Thoracic aorta (tissue), 2 donors: Measurements from ENCODE around the gene NCK1. TPM values are rescaled to one million over a fixed set of nuclear protein-coding genes. Genes with fewer than 3 reads are reported as not detected.
"Not testable (repeated sequence)": the region's sequence is repeated elsewhere in the genome, so short reads cannot be mapped to it uniquely, and the experiment has no call there.

Experiments
- ATAC-seq: fragments of 150-250 bp; one replicate; pipeline ENCODE4 v1.8.0; 2017; ENCODE audit warnings: low read depth; ENCODE audit not compliant: insufficient number of reproducible peaks, low FRiP score
- DNase-seq: peaks from one replicate; pipeline ENCODE4 v3.0.0-alpha.2; 2020; ENCODE audit warnings: low spot score
- H3K27ac ChIP-seq, 2 donors: fragments of 200-600 bp; sonication (generic); 1 replicate in 1 of 2; 2 replicates in 1 of 2; pipeline ENCODE4 v1.5.1; 2016; ENCODE audit warnings: mild to moderate bottlenecking in 2 of 2, moderate library complexity in 2 of 2
- H3K27me3 ChIP-seq: fragments of 200-600 bp; sonication (generic); replicated peaks from 2 replicates; pipeline ENCODE4 v1.6.0; 2016; ENCODE audit warnings: mild to moderate bottlenecking; ENCODE audit not compliant: insufficient read depth
- H3K36me3 ChIP-seq: fragments of 200-600 bp; sonication (generic); one replicate; pipeline ENCODE4 v1.5.1; 2016
- H3K4me1 ChIP-seq, 2 donors: fragments of 200-600 bp; sonication (generic); 1 replicate in 1 of 2; 2 replicates in 1 of 2; pipeline versions ENCODE4 v1.5.1 to v1.6.0; 2016; ENCODE audit warnings: low read depth in 2 of 2, mild to moderate bottlenecking in 1 of 2; ENCODE audit not compliant: control insufficient read depth in 1 of 2
- H3K4me3 ChIP-seq: fragments of 200-600 bp; sonication (generic); 2 replicates; pipeline ENCODE4 v1.5.1; 2016; ENCODE audit warnings: mild to moderate bottlenecking
- H3K9me3 ChIP-seq: fragments of 200-600 bp; sonication (generic); 2 replicates; pipeline ENCODE4 v1.5.1; 2016
- total RNA-seq, 2 donors: library from RNA; depleted of rRNA; stranded (reverse); fragments of >200 nt; gene quantifications; one replicate each; pipeline versions ENCODE4 v1.1.0 to v1.2.3, GENCODE V29; 2016
- TF ChIP-seq, protein P1 (sequence below): fragments of 200-600 bp; sonication (generic); IDR thresholded peaks from one replicate; pipeline ENCODE4 v1.5.1; 2019; ENCODE audit warnings: antibody characterized with exemption

NCK1 gene
- total RNA-seq, 2 donors from 2014 or later, result 31.5 to 41.5 TPM

- TF ChIP-seq, protein P1, sequence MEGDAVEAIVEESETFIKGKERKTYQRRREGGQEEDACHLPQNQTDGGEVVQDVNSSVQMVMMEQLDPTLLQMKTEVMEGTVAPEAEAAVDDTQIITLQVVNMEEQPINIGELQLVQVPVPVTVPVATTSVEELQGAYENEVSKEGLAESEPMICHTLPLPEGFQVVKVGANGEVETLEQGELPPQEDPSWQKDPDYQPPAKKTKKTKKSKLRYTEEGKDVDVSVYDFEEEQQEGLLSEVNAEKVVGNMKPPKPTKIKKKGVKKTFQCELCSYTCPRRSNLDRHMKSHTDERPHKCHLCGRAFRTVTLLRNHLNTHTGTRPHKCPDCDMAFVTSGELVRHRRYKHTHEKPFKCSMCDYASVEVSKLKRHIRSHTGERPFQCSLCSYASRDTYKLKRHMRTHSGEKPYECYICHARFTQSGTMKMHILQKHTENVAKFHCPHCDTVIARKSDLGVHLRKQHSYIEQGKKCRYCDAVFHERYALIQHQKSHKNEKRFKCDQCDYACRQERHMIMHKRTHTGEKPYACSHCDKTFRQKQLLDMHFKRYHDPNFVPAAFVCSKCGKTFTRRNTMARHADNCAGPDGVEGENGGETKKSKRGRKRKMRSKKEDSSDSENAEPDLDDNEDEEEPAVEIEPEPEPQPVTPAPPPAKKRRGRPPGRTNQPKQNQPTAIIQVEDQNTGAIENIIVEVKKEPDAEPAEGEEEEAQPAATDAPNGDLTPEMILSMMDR, result no peak
- H3K27ac ChIP-seq, result no peak overlapping the region
- ATAC-seq, result no peak
- no peak overlapping the region for H3K4me3 ChIP-seq
- no peaks in the 10 kb centered on the region for H3K36me3 ChIP-seq
- peaks cover 17% of the 10 kb centered on the region for H3K9me3 ChIP-seq
- DNase-seq, result no peak
- H3K27me3 ChIP-seq, result no peaks in the 10 kb centered on the region
- peaks cover 9 to 12% of the 10 kb centered on the region in 2 donors for H3K4me1 ChIP-seq
Observed at GRCh38 chr3:136901391-136901790, 39.4 kb downstream of the NCK1 start.

GRCh38 chr3:136902530-136902929 lies 40.5 kb downstream of the NCK1 start:
- ATAC-seq, H3K4me3 ChIP-seq, H3K36me3 ChIP-seq, H3K27ac ChIP-seq, DNase-seq, H3K27me3 ChIP-seq: not testable (repeated sequence)
- Histone ChIP-seq H3K4me1 (peaks cover 9 to 12% of the 10 kb centered on the region in 2 donors), H3K9me3 (peaks cover 17% of the 10 kb centered on the region)

- Histone ChIP-seq H3K4me1 (peaks cover 6 to 11% of the 10 kb centered on the region in 2 donors), H3K27me3 (no peaks in the 10 kb centered on the region), H3K4me3 (no peak overlapping the region), H3K36me3 (no peaks in the 10 kb centered on the region), H3K27ac (no peak overlapping the region), H3K9me3 (peaks cover 17% of the 10 kb centered on the region)
- TF ChIP-seq, protein P1, result no peak
- DNase-seq (no peak), ATAC-seq (no peak)
Observed at GRCh38 chr3:136903899-136904298, 41.9 kb downstream of the NCK1 start.

DNA sequence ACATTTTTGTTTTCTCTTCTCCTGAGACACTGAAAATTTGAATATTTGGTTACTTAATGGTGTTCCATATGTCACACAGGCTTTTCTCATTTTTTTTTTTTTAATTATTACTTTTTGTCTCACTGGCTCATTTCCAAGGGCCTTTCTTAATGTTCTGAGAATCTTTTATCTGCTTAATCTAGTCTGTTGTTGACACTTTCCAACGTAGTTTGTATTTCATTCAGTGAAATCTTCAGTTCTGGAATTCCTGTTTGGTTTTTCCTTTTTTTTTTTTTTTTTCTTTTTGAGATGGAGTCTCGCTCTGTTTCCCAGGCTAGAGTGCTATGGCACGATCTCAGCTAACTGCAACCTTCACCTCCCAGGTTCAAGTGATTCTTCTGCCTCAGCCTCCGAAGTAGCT lies 42.7 kb downstream of the NCK1 start:
- Histone ChIP-seq H3K9me3 (peaks cover 17% of the 10 kb centered on the region), H3K4me1 (peaks cover 3 to 4% of the 10 kb centered on the region in 2 donors), H3K27me3 (no peaks in the 10 kb centered on the region), H3K36me3 (no peaks in the 10 kb centered on the region), H3K4me3 (no peak overlapping the region), H3K27ac (no peak overlapping the region)
- DNase-seq (no peak), ATAC-seq (no peak)
- TF ChIP-seq, protein P1, result no peak

GRCh38 chr3:136905549-136905948 lies 43.5 kb downstream of the NCK1 start:
- H3K36me3 ChIP-seq, result no peaks in the 10 kb centered on the region
- H3K27me3 ChIP-seq, result no peaks in the 10 kb centered on the region
- peaks cover 0 to 4% of the 10 kb centered on the region in 2 donors for H3K4me1 ChIP-seq
- peaks cover 17% of the 10 kb centered on the region for H3K9me3 ChIP-seq
- H3K27ac ChIP-seq, result no peak overlapping the region
- H3K4me3 ChIP-seq, result no peak overlapping the region
- ATAC-seq (no peak), DNase-seq (no peak)
- TF ChIP-seq, protein P1, result no peak

DNA sequence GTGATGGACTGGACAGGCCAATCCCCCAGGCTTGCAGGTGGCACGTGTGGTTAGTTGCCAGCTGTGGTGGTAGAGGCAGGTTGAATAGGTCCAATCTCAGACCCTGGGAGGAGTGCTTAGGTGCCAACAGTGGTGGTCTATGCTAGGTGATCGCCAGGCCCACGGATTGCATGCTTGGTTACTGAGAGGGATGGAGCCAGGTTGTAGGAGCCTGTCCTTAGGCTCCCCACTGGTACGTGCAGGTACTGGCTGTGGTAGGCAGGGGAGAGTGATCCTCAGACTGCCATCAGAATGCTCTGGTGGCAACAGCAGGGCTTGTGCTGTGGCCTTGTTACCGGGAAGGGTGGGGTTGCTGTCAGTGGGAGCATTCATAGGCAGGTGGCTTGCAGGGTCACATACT lies 44.7 kb downstream of the NCK1 start:
- H3K9me3 ChIP-seq, result peaks cover 17% of the 10 kb centered on the region
- DNase-seq (no peak), ATAC-seq (no peak)
- H3K4me1 ChIP-seq, result peaks cover 0 to 4% of the 10 kb centered on the region in 2 donors
- no peaks in the 10 kb centered on the region for H3K27me3 ChIP-seq
- H3K27ac ChIP-seq, result no peak overlapping the region
- no peak overlapping the region for H3K4me3 ChIP-seq
- no peaks in the 10 kb centered on the region for H3K36me3 ChIP-seq
- TF ChIP-seq, protein P1, result no peak
